ENCODE data around the gene TBCEL.

GRCh38 chr11:120974965-120975364, 48.9 kb upstream of the TBCEL start:
- no peak for TF ChIP-seq POLR2A (IDR thresholded peaks at IDR 0.05)
- no peak for TF ChIP-seq CTCF (IDR thresholded peaks at IDR 0.05)
- TF ChIP-seq POLR2AphosphoS5 (IDR thresholded peaks at IDR 0.05), result no peak

All from upper lobe of left lung (tissue), 4 donors.